HepG2 (cell line): Measurements from ENCODE around the gene OR2A42. TPM values are rescaled to one million over a fixed set of nuclear protein-coding genes. Genes with fewer than 3 reads are reported as not detected.

Experiments
- ATF4 ChIP-seq, 2 experiments: fragments of 450-650 bp in 1 of 2; sonication (generic) in 1 of 2; formaldehyde crosslinking; IDR thresholded peaks; 2 replicates each; pipeline versions ENCODE4 v1.5.0 to v1.8.0; 2020 to 2022; ENCODE audit warnings: mild to moderate bottlenecking in 1 of 2, missing genetic modification reagents in 1 of 2
- HDAC1 ChIP-seq: sonication (generic); formaldehyde crosslinking; IDR thresholded peaks from 2 replicates; pipeline ENCODE4 v1.5.1; 2020; ENCODE audit warnings: mild to moderate bottlenecking, missing genetic modification reagents
- HMG20A ChIP-seq: IDR thresholded peaks from 2 replicates; pipeline ENCODE4 v1.6.1; 2016; ENCODE audit warnings: borderline replicate concordance
- MATR3 ChIP-seq: sonication (generic); formaldehyde crosslinking; IDR thresholded peaks from 2 replicates; pipeline ENCODE4 v1.4.0; 2020; ENCODE audit warnings: missing genetic modification reagents
- SMARCE1 ChIP-seq: fragments of 450-650 bp; IDR thresholded peaks from 2 replicates; pipeline ENCODE4 v1.6.1; 2017; ENCODE audit warnings: borderline replicate concordance
- SRF ChIP-seq: IDR thresholded peaks from 2 replicates; pipeline ENCODE4 v1.6.1; 2011; ENCODE audit warnings: mild to moderate bottlenecking, low read depth, low read length, moderate library complexity
- XBP1 ChIP-seq: sonication (generic); formaldehyde crosslinking; IDR thresholded peaks from 2 replicates; pipeline ENCODE4 v1.5.0; 2020; ENCODE audit warnings: missing genetic modification reagents
- ZSCAN25 ChIP-seq: sonication (generic); formaldehyde crosslinking; IDR thresholded peaks from 2 replicates; pipeline ENCODE4 v1.8.0; 2022; ENCODE audit warnings: mild to moderate bottlenecking, missing genetic modification reagents
- polyA plus RNA-seq, 8 experiments: library from polyadenylated mRNA; depleted of rRNA in 3 of 8; stranded (reverse) in 7 of 8; unstranded in 1 of 8; fragments of >200 nt; fragmentation: Illumina TruSeq in 4 of 8; extraction: Trizol in 4 of 8; gene quantifications; 2 replicates each; pipeline versions ENCODE4 v1.2.1 to v1.2.3, GENCODE V29; 2011 to 2016; ENCODE audit warnings: low read depth in 4 of 8, missing spikeins in 1 of 8, mixed read lengths in 1 of 8; ENCODE audit not compliant: insufficient read depth in 1 of 8
- total RNA-seq, 5 experiments: library from RNA; depleted of rRNA; stranded (reverse); fragments of >200 nt; fragmentation: Illumina TruSeq; extraction: Trizol; gene quantifications; 2 replicates each; pipeline ENCODE4 v1.2.3, GENCODE V29; 2016; ENCODE audit warnings: low read depth in 1 of 5
- TF ChIP-seq, protein P1 (sequence below): sonication (generic); formaldehyde crosslinking; IDR thresholded peaks from 2 replicates; pipeline ENCODE4 v1.9.0; 2021; ENCODE audit warnings: missing genetic modification reagents, borderline replicate concordance
- TF ChIP-seq, protein P2 (sequence below): IDR thresholded peaks from 2 replicates; pipeline ENCODE4 v1.4.0; 2020; ENCODE audit warnings: mild to moderate bottlenecking, missing genetic modification reagents
- TF ChIP-seq, protein P3 (sequence below): sonication (generic); formaldehyde crosslinking; IDR thresholded peaks from 2 replicates; pipeline ENCODE4 v1.4.0; 2020; ENCODE audit warnings: missing genetic modification reagents, mild to moderate bottlenecking, borderline replicate concordance

OR2A42 gene
- total and polyA plus RNA-seq, 2 of the 13 experiments (the other 11 are each of a cell fraction or from before 2014, with no cell fraction given): not detected

GRCh38 chr7:144256112-144256511, 16.7 kb upstream of the OR2A42 start (continued):
- TF ChIP-seq, protein P1, sequence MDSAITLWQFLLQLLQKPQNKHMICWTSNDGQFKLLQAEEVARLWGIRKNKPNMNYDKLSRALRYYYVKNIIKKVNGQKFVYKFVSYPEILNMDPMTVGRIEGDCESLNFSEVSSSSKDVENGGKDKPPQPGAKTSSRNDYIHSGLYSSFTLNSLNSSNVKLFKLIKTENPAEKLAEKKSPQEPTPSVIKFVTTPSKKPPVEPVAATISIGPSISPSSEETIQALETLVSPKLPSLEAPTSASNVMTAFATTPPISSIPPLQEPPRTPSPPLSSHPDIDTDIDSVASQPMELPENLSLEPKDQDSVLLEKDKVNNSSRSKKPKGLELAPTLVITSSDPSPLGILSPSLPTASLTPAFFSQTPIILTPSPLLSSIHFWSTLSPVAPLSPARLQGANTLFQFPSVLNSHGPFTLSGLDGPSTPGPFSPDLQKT (CRISPR knock-in tag): no peak
- no peak for TF ChIP-seq SMARCE1
- no peak for TF ChIP-seq ZSCAN25 (CRISPR knock-in tag)
- no peak for TF ChIP-seq HMG20A (CRISPR knock-in tag)
- TF ChIP-seq SRF: no peak
- TF ChIP-seq ATF4 (CRISPR knock-in tag; IDR thresholded peaks at IDR 0.05): no peak
- no peak for TF ChIP-seq HDAC1 (CRISPR knock-in tag)
- TF ChIP-seq, protein P2, sequence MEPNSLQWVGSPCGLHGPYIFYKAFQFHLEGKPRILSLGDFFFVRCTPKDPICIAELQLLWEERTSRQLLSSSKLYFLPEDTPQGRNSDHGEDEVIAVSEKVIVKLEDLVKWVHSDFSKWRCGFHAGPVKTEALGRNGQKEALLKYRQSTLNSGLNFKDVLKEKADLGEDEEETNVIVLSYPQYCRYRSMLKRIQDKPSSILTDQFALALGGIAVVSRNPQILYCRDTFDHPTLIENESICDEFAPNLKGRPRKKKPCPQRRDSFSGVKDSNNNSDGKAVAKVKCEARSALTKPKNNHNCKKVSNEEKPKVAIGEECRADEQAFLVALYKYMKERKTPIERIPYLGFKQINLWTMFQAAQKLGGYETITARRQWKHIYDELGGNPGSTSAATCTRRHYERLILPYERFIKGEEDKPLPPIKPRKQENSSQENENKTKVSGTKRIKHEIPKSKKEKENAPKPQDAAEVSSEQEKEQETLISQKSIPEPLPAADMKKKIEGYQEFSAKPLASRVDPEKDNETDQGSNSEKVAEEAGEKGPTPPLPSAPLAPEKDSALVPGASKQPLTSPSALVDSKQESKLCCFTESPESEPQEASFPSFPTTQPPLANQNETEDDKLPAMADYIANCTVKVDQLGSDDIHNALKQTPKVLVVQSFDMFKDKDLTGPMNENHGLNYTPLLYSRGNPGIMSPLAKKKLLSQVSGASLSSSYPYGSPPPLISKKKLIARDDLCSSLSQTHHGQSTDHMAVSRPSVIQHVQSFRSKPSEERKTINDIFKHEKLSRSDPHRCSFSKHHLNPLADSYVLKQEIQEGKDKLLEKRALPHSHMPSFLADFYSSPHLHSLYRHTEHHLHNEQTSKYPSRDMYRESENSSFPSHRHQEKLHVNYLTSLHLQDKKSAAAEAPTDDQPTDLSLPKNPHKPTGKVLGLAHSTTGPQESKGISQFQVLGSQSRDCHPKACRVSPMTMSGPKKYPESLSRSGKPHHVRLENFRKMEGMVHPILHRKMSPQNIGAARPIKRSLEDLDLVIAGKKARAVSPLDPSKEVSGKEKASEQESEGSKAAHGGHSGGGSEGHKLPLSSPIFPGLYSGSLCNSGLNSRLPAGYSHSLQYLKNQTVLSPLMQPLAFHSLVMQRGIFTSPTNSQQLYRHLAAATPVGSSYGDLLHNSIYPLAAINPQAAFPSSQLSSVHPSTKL (CRISPR knock-in tag): no peak
- TF ChIP-seq MATR3 (CRISPR knock-in tag): no peak
- no peak for TF ChIP-seq XBP1
- TF ChIP-seq, protein P3, sequence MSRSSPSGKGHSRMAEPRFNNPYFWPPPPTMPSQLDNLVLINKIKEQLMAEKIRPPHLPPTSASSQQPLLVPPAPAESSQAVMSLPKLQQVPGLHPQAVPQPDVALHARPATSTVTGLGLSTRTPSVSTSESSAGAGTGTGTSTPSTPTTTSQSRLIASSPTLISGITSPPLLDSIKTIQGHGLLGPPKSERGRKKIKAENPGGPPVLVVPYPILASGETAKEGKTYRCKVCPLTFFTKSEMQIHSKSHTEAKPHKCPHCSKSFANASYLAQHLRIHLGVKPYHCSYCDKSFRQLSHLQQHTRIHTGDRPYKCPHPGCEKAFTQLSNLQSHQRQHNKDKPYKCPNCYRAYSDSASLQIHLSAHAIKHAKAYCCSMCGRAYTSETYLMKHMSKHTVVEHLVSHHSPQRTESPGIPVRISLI (CRISPR knock-in tag): no peak
